HL-60 (cell line): Measurements from ENCODE around the gene TEX38.

Experiments used
- POLR2AphosphoS5 ChIP-seq: IDR thresholded peaks from 2 replicates; pipeline ENCODE4 v1.6.1; 2012; ENCODE audit warnings: low read depth
- SPI1 ChIP-seq: IDR thresholded peaks from 2 replicates; pipeline ENCODE4 v1.6.1; 2012; ENCODE audit warnings: low read depth, mild to moderate bottlenecking, borderline replicate concordance
- TF ChIP-seq, protein P1 (sequence below): IDR thresholded peaks from one replicate; pipeline ENCODE4 v1.5.1; 2011; ENCODE audit warnings: low read length, control low read depth, inconsistent platforms; ENCODE audit not compliant: insufficient read depth
- TF ChIP-seq, protein P2 (sequence below): IDR thresholded peaks from 2 replicates; pipeline ENCODE4 v1.6.1; 2012; ENCODE audit warnings: low read depth; ENCODE audit not compliant: insufficient replicate concordance

DNA sequence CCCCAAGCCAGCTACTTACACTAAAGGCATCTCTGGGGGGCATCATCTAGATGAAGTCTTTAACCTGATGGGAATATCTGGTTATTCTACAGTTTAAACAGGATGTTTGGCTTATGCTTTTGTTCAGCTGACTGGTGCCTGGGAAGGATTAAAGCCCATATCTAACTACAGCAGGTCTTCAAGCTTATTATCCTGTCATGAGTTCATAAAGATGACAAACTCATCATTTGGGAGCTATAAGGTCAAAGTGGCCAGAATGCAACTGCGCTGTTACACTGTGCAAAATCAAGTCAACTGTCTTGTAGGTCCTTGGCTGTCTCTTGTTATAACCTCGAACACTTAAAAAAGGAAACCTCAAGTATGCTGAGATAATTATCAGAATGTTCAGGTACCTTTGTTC lies 36.4 kb upstream of the TEX38 start:
- TF ChIP-seq, protein P1, sequence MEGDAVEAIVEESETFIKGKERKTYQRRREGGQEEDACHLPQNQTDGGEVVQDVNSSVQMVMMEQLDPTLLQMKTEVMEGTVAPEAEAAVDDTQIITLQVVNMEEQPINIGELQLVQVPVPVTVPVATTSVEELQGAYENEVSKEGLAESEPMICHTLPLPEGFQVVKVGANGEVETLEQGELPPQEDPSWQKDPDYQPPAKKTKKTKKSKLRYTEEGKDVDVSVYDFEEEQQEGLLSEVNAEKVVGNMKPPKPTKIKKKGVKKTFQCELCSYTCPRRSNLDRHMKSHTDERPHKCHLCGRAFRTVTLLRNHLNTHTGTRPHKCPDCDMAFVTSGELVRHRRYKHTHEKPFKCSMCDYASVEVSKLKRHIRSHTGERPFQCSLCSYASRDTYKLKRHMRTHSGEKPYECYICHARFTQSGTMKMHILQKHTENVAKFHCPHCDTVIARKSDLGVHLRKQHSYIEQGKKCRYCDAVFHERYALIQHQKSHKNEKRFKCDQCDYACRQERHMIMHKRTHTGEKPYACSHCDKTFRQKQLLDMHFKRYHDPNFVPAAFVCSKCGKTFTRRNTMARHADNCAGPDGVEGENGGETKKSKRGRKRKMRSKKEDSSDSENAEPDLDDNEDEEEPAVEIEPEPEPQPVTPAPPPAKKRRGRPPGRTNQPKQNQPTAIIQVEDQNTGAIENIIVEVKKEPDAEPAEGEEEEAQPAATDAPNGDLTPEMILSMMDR, result no peak
- TF ChIP-seq POLR2AphosphoS5, result no peak
- TF ChIP-seq, protein P2, sequence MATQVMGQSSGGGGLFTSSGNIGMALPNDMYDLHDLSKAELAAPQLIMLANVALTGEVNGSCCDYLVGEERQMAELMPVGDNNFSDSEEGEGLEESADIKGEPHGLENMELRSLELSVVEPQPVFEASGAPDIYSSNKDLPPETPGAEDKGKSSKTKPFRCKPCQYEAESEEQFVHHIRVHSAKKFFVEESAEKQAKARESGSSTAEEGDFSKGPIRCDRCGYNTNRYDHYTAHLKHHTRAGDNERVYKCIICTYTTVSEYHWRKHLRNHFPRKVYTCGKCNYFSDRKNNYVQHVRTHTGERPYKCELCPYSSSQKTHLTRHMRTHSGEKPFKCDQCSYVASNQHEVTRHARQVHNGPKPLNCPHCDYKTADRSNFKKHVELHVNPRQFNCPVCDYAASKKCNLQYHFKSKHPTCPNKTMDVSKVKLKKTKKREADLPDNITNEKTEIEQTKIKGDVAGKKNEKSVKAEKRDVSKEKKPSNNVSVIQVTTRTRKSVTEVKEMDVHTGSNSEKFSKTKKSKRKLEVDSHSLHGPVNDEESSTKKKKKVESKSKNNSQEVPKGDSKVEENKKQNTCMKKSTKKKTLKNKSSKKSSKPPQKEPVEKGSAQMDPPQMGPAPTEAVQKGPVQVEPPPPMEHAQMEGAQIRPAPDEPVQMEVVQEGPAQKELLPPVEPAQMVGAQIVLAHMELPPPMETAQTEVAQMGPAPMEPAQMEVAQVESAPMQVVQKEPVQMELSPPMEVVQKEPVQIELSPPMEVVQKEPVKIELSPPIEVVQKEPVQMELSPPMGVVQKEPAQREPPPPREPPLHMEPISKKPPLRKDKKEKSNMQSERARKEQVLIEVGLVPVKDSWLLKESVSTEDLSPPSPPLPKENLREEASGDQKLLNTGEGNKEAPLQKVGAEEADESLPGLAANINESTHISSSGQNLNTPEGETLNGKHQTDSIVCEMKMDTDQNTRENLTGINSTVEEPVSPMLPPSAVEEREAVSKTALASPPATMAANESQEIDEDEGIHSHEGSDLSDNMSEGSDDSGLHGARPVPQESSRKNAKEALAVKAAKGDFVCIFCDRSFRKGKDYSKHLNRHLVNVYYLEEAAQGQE, result no peak
- no peak for TF ChIP-seq SPI1
